Measurements from ENCODE around the gene PRDM11.

- no peak for TF ChIP-seq CTCF (IDR thresholded peaks at IDR 0.05 in 8 of 11, conservative IDR thresholded peaks at IDR 0.05 in 3 of 11)
- TF ChIP-seq POLR2A (IDR thresholded peaks at IDR 0.05), result no peak
- TF ChIP-seq POLR2AphosphoS5 (IDR thresholded peaks at IDR 0.05), result no peak
These were observed 31.8 kb downstream of the PRDM11 start for GRCh38 chr11:45178223-45178622.

All from spleen (tissue), 7 donors.